ES-I3 (cell line): Measurements from ENCODE around the gene PRRC2B.

ENCODE experiments used
- H3K36me3 ChIP-seq: 2 replicates; pipeline ENCODE4 v1.6.1; 2013; ENCODE audit warnings: mild to moderate bottlenecking, low read length, control low read depth, moderate library complexity; ENCODE audit not compliant: insufficient read depth
- H3K4me1 ChIP-seq: 2 replicates; pipeline ENCODE4 v1.6.1; 2013; ENCODE audit warnings: mild to moderate bottlenecking, control low read depth, low read length; ENCODE audit not compliant: insufficient read depth
- H3K9ac ChIP-seq: 2 replicates; pipeline ENCODE4 v1.6.1; 2013; ENCODE audit warnings: low read depth, mild to moderate bottlenecking, low read length, moderate library complexity
- H3K9me3 ChIP-seq: 2 replicates; pipeline ENCODE4 v1.6.1; 2013; ENCODE audit warnings: mild to moderate bottlenecking, low read length, moderate library complexity; ENCODE audit not compliant: control insufficient read depth, insufficient read depth

Gene PRRC2B

DNA sequence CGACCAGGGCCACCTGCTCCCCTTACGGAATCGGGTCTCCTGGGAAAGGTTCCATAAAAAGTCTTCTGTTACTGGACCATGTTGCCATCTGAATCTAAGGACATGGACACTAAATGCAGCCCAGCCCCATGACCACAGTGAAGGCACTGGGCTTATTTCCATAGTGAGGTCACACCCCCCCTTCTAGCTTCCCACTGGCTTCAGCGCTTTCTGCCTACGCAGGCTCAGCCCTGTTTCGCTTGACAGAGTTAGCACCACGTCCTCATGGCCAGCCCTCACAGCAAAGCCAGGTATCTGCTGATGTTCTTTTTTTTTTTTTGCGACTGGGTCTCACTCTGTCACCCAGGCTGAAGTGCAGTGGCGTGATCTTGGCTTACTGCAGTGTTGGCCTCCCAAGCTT lies 123.0 kb downstream of the PRRC2B start:
- H3K9me3 ChIP-seq = no peaks in the 10 kb centered on the region
- H3K36me3 ChIP-seq = peaks cover 27% of the 10 kb centered on the region
- no peak overlapping the region for H3K9ac ChIP-seq
- H3K4me1 ChIP-seq = no peaks in the 10 kb centered on the region

GRCh38 chr9:131517761-131518190 lies 123.9 kb downstream of the PRRC2B start:
- H3K36me3 ChIP-seq = peaks cover 28% of the 10 kb centered on the region
- no peaks in the 10 kb centered on the region for H3K4me1 ChIP-seq
- H3K9ac ChIP-seq = no peak overlapping the region
- no peaks in the 10 kb centered on the region for H3K9me3 ChIP-seq

GRCh38 chr9:131518553-131518952 lies 124.7 kb downstream of the PRRC2B start:
- no peaks in the 10 kb centered on the region for H3K9me3 ChIP-seq
- no peak overlapping the region for H3K9ac ChIP-seq
- no peaks in the 10 kb centered on the region for H3K4me1 ChIP-seq
- peaks cover 31% of the 10 kb centered on the region for H3K36me3 ChIP-seq

DNA sequence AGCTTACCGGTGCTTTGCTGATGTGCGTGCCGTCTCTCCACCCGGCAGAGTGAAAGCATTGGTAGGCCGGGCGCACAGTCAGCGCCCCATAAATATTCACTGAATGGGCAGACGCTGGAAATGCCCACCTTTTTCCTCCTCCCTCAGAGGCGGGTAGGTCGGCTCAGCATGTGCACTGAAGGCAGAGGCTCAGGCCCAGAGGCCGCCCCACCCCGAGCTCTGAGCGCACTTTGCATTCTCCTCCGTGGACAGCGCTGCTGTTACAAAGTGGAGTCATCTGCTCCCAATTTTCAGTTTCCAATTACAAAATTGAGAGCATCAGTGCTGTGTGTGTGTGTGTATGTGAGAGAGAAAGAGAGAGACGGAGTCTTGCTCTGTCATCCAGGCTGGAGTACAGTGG lies 126.6 kb downstream of the PRRC2B start:
- H3K4me1 ChIP-seq = no peaks in the 10 kb centered on the region
- H3K36me3 ChIP-seq = peaks cover 32% of the 10 kb centered on the region
- H3K9ac ChIP-seq = no peak overlapping the region
- H3K9me3 ChIP-seq = no peaks in the 10 kb centered on the region

DNA sequence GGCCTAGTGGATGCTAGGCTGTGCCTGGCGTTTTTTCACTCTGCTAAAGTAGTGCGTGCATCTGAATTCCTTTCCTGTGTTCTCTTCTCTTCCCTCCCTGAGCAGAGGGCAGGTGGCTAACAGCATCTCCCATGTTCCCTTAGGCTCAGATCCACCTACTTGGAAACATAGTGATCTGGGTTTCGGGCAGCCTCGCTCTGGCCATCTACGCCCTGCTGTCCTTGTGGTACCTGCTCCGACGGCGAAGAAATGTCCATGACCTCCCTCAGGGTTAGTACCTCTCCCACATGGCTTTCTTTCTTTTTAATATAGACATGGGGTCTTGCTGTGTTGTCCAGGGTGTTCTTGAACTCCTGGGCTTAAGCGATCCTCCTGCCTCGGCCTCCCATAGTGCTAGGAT lies 127.3 kb downstream of the PRRC2B start:
- Histone ChIP-seq H3K9ac (no peak overlapping the region), H3K9me3 (no peaks in the 10 kb centered on the region), H3K36me3 (peaks cover 28% of the 10 kb centered on the region), H3K4me1 (no peaks in the 10 kb centered on the region)

- Histone ChIP-seq H3K9me3 (no peaks in the 10 kb centered on the region), H3K4me1 (no peaks in the 10 kb centered on the region), H3K36me3 (peaks cover 24% of the 10 kb centered on the region), H3K9ac (no peak overlapping the region)
These were observed 127.9 kb downstream of the PRRC2B start for GRCh38 chr9:131521822-131522221.

GRCh38 chr9:131522257-131523085 lies 128.6 kb downstream of the PRRC2B start:
- Histone ChIP-seq H3K4me1 (no peaks in the 10 kb centered on the region), H3K36me3 (peaks cover 24% of the 10 kb centered on the region), H3K9ac (no peak overlapping the region), H3K9me3 (no peaks in the 10 kb centered on the region)

DNA sequence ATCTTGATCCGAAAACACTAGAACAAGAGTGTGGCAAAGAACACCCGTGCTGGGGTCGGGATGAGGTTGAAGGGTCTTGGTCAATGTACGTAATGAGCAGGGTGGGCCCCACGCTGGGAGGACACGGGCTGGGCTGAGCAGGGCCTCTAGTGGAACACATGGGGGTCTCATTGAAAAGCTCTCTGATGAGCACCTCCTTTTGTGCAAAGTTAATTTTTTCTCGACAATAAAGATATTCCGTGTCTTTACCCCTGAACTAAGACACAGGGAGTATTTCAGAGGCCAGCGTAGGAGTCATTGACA lies 129.2 kb downstream of the PRRC2B start:
- peaks cover 24% of the 10 kb centered on the region for H3K36me3 ChIP-seq
- no peak overlapping the region for H3K9ac ChIP-seq

DNA sequence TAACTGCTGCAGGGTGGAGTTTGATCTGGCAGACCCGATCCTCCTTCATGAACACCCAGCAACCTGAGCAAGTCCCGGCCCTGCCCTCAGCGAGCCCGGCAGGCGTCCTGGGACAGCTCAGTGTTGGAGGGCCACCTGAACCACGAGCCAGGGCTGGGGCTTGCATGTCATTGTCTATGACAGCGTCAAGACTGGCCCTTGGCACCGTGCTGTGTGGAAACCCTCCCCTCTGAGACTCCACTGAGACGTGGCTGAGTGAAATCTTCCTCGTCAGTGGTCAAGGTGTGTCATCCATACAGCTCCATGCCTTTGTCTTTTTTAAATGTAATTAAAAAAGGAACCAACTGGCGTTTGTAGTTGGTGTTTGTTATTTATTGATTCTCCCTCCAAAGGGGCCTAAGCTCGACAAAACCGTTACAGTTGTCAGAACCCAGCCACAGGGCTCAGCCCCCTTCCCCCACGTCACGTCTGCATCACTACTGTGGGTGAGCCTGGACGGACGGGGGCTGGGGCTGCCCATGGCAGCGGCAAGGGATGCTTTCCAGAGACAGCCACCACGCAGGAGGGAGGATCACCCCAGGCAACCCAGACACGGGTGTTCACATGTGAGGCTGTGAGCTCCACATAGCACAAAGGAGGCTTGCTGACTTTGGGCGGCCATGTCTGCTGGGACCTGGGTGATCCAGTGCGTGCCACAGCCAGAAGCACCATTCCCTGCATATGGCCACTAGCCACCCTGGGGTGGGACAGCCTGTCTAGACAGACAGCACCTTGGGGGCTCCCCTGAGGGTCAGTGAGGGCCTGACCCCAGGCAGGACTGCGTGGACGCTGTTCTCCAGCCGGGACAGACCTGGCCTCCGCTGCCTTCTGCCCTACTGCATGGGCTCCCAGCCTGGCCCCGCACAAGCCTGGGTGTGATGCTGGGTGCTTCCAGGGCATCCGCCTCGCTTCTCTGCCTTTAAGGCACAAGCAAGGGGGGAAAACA lies 129.9 kb downstream of the PRRC2B start:
- H3K9ac ChIP-seq = no peak overlapping the region
- no peaks in the 10 kb centered on the region for H3K9me3 ChIP-seq
- no peaks in the 10 kb centered on the region for H3K4me1 ChIP-seq
- peaks cover 23% of the 10 kb centered on the region for H3K36me3 ChIP-seq

More for the DNA sequence above, 129.2 kb downstream of the PRRC2B start:
- Histone ChIP-seq H3K4me1 (no peaks in the 10 kb centered on the region), H3K9me3 (no peaks in the 10 kb centered on the region)

DNA sequence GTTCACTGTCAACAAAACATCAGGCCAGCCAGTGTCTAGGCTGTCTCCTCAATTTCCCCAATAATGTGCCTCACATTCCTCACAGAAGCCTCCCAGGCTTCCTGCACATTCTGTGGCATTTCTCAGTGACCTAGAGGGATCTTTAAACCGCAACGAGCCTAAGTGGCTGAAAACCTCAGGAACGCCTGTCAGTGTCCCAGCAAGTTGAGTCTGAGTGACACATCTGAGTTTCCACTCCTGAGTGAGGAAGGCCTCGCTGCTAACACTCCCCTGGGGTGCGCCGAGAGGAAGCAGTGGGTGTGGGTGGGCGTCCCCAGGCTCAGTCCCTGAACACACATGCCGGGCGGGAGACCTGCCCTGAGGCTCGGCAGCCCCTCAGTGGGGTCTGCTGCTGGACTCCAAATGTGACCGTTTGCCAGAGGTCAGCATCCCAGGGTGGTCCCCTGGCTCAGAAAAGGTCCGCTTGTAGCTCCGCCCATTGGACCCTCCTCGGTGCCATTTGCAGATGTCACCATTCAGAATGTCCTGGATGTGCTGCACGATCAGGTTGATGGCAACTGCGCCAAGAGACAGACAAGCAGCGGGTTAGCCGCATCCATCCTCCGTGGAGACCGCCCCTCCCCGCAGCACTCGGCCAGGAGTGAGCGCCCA lies 130.9 kb downstream of the PRRC2B start:
- H3K4me1 ChIP-seq = no peaks in the 10 kb centered on the region
- no peak overlapping the region for H3K9ac ChIP-seq
- no peaks in the 10 kb centered on the region for H3K9me3 ChIP-seq
- peaks cover 25% of the 10 kb centered on the region for H3K36me3 ChIP-seq

DNA sequence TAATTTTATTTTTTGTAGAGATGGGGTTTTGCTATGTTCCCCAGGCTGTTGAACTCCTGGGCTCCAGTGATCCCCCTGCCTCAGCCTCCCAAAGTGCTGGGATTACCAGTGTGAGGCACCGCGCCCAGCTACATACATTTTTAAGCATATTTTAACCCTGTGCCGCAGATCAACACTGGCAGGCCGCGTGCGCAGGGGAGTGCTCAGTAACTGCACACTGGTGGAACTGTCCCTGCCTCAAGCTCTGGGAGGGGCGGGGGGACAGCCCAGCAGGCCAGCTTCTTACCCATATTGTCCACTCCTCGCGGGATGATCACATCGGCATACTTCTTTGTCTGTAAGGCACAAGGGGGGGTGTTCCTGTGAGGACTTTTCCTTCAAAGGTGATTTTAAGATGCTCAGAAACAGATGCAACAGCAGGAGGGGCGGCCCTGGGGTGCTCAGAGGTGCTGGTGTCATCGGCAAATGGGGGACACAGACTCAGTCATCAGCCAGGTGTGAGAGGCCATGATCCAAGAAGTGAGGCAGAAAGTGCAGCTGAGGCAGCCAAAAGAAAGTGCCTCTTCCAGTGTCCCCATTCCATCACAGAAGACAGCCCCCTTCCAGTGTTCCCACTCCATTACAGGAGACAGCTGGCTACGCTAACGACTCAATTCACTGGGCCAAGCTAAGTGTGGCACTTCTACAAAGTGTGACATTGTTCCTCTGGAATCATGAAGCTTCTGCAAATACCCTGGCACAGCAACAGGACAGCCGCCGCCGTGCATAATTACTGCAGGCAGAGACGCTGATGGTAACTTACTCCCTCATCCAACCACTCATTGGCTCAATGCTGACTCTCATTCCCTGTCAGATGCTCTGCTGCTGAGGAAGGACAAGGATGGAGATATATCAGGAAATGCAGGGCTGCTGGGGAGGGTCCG lies 132.0 kb downstream of the PRRC2B start:
- no peaks in the 10 kb centered on the region for H3K9me3 ChIP-seq
- H3K9ac ChIP-seq = no peak overlapping the region
- H3K36me3 ChIP-seq = peaks cover 21% of the 10 kb centered on the region
- H3K4me1 ChIP-seq = no peaks in the 10 kb centered on the region

DNA sequence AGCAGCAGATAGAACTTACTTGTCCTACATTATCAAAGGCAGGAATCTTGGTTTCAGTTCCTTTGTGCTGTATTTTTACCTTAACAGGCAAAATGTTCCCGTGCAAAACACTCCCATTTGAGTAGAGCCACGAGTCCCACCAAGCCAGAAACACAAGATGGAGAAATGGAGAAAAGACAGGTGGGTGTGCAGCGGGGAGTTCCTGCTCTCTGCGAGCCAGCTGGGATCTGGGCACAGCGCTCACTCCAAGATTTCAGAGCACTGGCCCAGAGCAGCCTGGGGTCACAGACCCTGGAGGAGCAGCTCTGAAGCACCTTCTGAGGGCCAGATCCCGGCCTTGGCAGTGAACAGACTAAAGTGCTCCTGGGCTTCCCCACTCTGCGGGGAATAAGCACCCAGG lies 134.3 kb downstream of the PRRC2B start:
- H3K36me3 ChIP-seq = peaks cover 16% of the 10 kb centered on the region
- no peaks in the 10 kb centered on the region for H3K4me1 ChIP-seq
- H3K9ac ChIP-seq = no peak overlapping the region
- H3K9me3 ChIP-seq = no peaks in the 10 kb centered on the region

- Histone ChIP-seq H3K9ac (no peak overlapping the region), H3K36me3 (peaks cover 16% of the 10 kb centered on the region), H3K9me3 (no peaks in the 10 kb centered on the region), H3K4me1 (no peaks in the 10 kb centered on the region)
These were observed 135.1 kb downstream of the PRRC2B start for GRCh38 chr9:131528886-131529505.
